Cardiac muscle cell (in vitro differentiated cells and primary cell): ENCODE results near the gene ZDHHC5. TPM values are rescaled to one million over a fixed set of nuclear protein-coding genes. Genes with fewer than 3 reads are reported as not detected.

Source experiments
- DNase-seq, 2 donors: peaks; one replicate each; pipeline versions ENCODE4 v3.0.0 to v3.0.0-alpha.2; 2010 to 2017; ENCODE audit warnings: low read depth in 1 of 2, low spot score in 1 of 2
- H3K27ac ChIP-seq: fragments of 200-600 bp; sonication (generic); 2 replicates; pipeline ENCODE4 v1.5.1; 2016
- H3K27me3 ChIP-seq: fragments of 200-600 bp; sonication (generic); 2 replicates; pipeline ENCODE4 v1.6.0; 2016; ENCODE audit warnings: control low read depth
- H3K36me3 ChIP-seq: fragments of 200-600 bp; sonication (generic); 2 replicates; pipeline ENCODE4 v1.5.1; 2016; ENCODE audit warnings: control low read depth
- H3K4me1 ChIP-seq: fragments of 200-600 bp; sonication (generic); 2 replicates; pipeline ENCODE4 v1.8.1; 2017; ENCODE audit warnings: low read depth, mild to moderate bottlenecking, mixed run types
- H3K4me3 ChIP-seq: fragments of 200-600 bp; sonication (generic); 2 replicates; pipeline ENCODE4 v1.5.1; 2016; ENCODE audit warnings: mild to moderate bottlenecking
- H3K9me3 ChIP-seq: fragments of 200-600 bp; sonication (generic); 2 replicates; pipeline ENCODE4 v1.5.1; 2017; ENCODE audit warnings: low read depth, mild to moderate bottlenecking, control low read depth
- polyA plus RNA-seq: library from polyadenylated mRNA; unstranded; fragments of >200 nt; fragmentation: Nextera tagmentation; extraction: Ambion mirVana; gene quantifications from 2 replicates; pipeline ENCODE4 v1.2.1, GENCODE V29; 2016
- total RNA-seq: library from RNA; depleted of rRNA; stranded (reverse); fragments of >200 nt; gene quantifications from 2 replicates; pipeline ENCODE4 v1.2.3, GENCODE V29; 2016
- TF ChIP-seq, protein P1 (sequence below): IDR thresholded peaks from 2 replicates; pipeline ENCODE4 v1.5.1; 2012; ENCODE audit warnings: low read depth, mild to moderate bottlenecking, low read length

Gene ZDHHC5
- total and polyA plus RNA-seq, 2 experiments from 2014 or later, result 24.9 to 30.9 TPM

DNA sequence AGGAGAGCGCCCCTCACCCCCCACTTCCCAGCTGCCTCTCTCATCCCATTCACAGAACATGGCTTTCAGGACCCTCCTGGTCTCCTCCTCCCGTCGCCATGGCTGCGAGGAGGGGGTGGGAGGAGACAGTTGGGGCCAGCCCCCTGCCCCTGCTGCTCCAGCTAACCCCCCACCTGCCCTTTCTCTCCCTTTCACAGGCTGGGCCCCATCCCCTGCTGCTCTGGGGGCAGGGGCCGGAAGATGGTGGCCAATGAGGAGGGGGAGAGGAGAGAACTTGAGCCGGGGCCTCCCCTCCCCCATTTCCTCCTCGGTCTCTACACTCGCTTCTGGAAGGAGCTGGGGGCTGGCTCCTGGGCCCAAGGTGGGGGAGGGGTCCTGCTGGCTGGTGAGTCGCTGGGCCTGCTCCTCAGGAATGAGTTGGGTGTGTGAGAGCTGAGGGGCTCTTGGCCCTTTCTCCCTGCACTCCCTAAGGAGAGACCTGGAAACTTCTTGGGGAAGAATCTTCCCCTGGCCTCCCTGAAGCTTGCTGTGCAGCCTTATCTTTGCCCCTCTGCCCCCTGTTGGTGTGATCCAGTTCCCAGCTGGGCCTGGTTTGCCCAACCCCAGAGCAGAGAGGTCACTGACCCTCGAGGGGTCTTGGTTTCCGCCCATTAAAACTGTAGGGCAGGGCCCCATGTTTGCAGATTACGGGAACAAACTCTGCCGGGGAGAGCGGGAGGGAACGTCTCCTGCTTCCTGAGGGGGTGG lies 28.4 kb upstream of the ZDHHC5 start:
- Histone ChIP-seq H3K36me3 (no peaks in the 10 kb centered on the region), H3K9me3 (no peaks in the 10 kb centered on the region), H3K4me3 (peak overlapping the region; percentile 92), H3K4me1 (peaks cover 33% of the 10 kb centered on the region), H3K27ac (peak overlapping the region; percentile 100), H3K27me3 (no peaks in the 10 kb centered on the region)
- TF ChIP-seq, protein P1, sequence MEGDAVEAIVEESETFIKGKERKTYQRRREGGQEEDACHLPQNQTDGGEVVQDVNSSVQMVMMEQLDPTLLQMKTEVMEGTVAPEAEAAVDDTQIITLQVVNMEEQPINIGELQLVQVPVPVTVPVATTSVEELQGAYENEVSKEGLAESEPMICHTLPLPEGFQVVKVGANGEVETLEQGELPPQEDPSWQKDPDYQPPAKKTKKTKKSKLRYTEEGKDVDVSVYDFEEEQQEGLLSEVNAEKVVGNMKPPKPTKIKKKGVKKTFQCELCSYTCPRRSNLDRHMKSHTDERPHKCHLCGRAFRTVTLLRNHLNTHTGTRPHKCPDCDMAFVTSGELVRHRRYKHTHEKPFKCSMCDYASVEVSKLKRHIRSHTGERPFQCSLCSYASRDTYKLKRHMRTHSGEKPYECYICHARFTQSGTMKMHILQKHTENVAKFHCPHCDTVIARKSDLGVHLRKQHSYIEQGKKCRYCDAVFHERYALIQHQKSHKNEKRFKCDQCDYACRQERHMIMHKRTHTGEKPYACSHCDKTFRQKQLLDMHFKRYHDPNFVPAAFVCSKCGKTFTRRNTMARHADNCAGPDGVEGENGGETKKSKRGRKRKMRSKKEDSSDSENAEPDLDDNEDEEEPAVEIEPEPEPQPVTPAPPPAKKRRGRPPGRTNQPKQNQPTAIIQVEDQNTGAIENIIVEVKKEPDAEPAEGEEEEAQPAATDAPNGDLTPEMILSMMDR, result no peak
- DNase-seq, result peak; percentile 85 to 97

- H3K4me3 ChIP-seq, result peak overlapping the region; percentile 92
- DNase-seq, result no peak
- H3K27me3 ChIP-seq, result no peaks in the 10 kb centered on the region
- TF ChIP-seq, protein P1, result no peak
- H3K27ac ChIP-seq, result peak overlapping the region; percentile 100
- H3K9me3 ChIP-seq, result no peaks in the 10 kb centered on the region
- peaks cover 37% of the 10 kb centered on the region for H3K4me1 ChIP-seq
- no peaks in the 10 kb centered on the region for H3K36me3 ChIP-seq
Observed at GRCh38 chr11:57640068-57640800, 27.7 kb upstream of the ZDHHC5 start.

GRCh38 chr11:57641011-57641807 lies 26.7 kb upstream of the ZDHHC5 start:
- Histone ChIP-seq H3K36me3 (no peaks in the 10 kb centered on the region), H3K27ac (peak overlapping the region; percentile 100), H3K4me1 (peaks cover 47% of the 10 kb centered on the region), H3K4me3 (peak overlapping the region; percentile 92), H3K27me3 (no peaks in the 10 kb centered on the region), H3K9me3 (no peaks in the 10 kb centered on the region)
- DNase-seq, result peak; percentile 71 to 75
- TF ChIP-seq, protein P1, result peak; percentile 61

DNA sequence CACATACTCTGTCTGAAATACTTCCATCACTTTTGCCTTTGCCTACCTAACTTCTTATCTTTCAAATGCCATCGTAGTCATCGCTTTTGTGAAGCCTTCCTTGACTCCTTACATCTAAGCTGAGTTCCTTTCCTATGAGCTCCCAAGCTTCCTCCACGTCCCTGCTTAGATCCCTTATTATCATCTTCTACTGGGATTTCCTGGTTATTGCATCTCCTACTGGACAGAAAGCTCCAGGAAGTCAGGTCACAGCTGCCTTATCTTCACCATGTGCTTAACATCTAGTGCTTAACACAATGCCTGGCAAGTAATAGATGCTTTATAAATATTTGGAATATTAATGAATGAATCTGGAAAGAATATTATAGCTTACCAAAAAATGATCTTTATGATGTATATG lies 24.1 kb upstream of the ZDHHC5 start:
- peak in 1 of 2 donors; percentile 67 for DNase-seq
- peaks cover 68% of the 10 kb centered on the region for H3K4me1 ChIP-seq
- H3K9me3 ChIP-seq, result no peaks in the 10 kb centered on the region
- no peaks in the 10 kb centered on the region for H3K36me3 ChIP-seq
- no peak overlapping the region for H3K4me3 ChIP-seq
- peak overlapping the region; percentile 55 for H3K27ac ChIP-seq
- H3K27me3 ChIP-seq, result no peaks in the 10 kb centered on the region
- TF ChIP-seq, protein P1, result peak; percentile 27

DNA sequence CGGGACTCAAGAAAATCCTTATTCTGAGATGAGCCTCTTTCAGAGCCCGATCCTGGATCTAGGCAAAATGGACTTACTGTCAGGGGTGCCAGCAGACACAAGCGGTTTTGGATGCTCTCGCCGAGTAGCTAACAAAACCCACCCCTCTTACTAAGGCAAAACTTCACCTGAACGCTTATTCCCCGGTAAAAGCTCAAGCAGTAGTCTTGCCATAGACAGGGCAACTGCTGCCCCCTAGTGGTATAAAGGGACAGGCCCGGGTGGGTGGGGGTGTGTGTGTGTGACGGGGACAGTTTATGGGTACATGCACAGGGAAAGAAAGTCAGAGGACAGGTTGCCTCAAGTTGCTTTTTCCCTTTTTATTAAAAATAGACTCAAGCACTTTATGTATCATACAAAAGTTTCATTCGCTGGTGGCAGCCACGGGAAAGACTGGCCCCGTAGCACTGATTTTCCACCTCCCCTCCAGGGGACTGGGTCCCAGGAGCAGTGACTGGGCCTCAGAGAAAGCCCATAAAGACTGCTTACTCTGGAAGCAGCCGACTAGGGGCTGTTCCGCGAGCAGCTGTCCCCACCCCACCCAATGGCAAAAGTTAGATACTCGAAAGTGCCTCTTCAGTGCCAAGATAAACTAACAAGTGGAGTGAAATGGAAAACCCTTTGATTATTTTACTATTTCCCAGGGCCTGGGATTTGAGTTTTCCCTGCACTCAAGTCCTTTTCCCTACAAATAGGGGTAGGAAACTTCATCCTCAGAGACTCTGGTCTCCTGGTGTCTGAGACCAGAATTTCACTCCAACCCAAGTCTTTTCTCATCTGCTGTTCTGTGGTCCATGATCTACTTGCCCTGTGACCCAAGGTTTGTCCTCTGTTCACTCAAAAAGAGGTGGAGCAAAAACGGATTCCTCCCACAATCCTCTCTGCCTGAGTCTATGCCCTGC lies 22.9 kb upstream of the ZDHHC5 start:
- no peak overlapping the region for H3K4me3 ChIP-seq
- no peaks in the 10 kb centered on the region for H3K27me3 ChIP-seq
- TF ChIP-seq, protein P1, result peak; percentile 83
- H3K9me3 ChIP-seq, result no peaks in the 10 kb centered on the region
- peak; percentile 81 to 86 for DNase-seq
- peak overlapping the region; percentile 55 for H3K27ac ChIP-seq
- peaks cover 75% of the 10 kb centered on the region for H3K4me1 ChIP-seq
- H3K36me3 ChIP-seq, result no peaks in the 10 kb centered on the region
